ENCODE measurements around the gene ASPN.

The ASPN gene

GRCh38 chr9:92482329-92482728 lies at the start of gene ASPN:
TSS of gene ASPN (minus strand) at chr9:92482506.
- no peak for DNase-seq

GRCh38 chr9:92530893-92531292 lies 48.6 kb upstream of the ASPN start:
- DNase-seq: no peak

DNA sequence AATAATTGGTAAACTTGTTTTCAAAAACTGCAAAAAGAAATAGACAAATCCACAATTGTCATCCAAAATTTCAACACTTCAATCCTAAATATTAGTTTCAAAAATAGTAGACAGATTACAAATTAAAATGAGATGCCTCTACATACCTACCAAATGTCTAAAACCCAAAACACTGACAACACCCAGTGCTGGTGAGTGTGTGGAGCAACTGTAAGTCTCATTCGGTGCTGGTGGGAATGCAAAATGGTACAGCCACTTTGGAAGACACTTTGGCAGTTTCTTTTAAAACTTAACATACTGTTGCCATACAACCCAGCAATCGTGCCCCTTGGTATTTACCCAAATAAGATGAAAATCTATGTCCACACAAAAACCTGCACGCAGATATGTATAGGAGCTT lies 46.8 kb upstream of the ASPN start:
- no peak for DNase-seq

DNA sequence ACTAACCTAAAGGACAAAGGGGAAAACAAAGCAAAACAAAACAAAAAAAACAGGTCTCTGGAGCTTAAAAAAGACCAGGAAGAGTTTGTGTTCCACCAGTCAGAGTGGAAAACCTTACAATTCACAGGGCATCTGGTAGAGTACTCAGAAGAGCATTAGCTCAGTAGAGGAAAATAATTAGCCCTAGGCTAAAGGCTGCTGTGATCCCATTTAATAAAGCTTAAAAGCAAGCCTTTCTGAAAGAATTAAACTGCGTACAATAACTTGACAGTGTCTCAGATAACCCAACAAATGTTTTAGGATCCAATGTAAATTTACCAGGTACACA lies 46.2 kb upstream of the ASPN start:
- no peak for DNase-seq

- no peak for DNase-seq
Measured at GRCh38 chr9:92527832-92528521, 45.7 kb upstream of the ASPN start.

DNA sequence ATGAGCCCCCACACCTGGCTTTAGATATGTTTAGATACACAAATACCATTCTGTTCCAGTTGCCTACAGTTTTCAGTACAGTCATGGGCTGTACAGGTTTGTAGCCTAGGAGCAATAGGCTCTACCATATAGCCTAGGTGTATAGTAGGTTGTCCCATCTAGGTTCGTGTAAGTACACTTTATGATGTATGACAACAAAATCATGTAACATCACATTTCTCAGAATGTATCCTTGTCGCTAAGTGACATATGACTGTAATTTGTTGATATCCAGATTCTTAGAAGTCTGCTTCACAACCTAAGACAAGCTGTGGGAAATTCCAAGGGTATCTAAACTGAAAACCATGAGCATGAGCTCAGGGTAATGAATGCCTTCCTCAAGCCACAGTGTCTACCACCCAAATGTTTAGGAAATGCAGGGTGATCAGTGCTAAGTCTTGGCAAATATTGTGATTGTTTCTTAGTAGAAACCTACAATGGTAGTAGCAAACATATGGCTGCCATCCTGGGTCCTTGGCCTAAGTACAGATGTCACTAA lies 45.1 kb upstream of the ASPN start:
- DNase-seq: no peak

DNA sequence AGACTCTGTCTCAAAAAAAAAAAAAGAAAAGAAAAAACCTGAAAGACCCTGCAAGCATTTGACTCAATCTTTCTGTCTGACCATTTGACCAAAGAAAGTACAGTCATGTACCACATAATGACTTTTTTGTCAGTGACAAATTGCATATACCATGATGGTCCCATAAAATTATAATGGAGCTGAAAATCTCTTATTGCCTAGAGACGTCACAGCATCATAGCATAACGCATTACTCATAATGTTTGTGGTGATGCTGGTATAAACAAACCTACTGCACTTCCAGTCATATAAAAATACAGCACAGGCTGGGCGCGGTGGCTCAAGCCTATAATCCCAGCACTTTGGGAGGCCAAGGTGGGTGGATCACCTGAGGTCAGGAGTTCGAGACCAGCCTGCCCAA lies 43.0 kb upstream of the ASPN start:
- peak; percentile 11 for DNase-seq

DNA sequence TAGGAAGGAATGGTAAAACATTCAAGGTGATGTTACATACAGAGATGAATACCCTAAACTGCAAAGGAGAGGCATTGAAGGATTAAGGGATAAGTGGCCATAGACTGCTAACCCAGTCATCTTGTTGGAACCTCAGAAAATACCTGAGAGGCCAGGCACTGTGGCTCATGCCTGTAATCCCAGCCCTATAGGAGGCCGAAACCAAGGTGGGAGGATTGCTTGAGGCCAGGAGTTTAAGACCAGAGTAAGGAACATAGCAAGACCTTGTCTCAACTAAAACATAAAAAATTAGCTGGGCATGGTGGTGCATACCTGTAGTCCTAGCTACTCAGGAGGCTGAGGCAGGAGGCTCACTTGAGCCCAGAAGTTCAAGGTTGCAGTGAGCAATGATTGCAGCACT lies 42.6 kb upstream of the ASPN start:
- DNase-seq: no peak

DNA sequence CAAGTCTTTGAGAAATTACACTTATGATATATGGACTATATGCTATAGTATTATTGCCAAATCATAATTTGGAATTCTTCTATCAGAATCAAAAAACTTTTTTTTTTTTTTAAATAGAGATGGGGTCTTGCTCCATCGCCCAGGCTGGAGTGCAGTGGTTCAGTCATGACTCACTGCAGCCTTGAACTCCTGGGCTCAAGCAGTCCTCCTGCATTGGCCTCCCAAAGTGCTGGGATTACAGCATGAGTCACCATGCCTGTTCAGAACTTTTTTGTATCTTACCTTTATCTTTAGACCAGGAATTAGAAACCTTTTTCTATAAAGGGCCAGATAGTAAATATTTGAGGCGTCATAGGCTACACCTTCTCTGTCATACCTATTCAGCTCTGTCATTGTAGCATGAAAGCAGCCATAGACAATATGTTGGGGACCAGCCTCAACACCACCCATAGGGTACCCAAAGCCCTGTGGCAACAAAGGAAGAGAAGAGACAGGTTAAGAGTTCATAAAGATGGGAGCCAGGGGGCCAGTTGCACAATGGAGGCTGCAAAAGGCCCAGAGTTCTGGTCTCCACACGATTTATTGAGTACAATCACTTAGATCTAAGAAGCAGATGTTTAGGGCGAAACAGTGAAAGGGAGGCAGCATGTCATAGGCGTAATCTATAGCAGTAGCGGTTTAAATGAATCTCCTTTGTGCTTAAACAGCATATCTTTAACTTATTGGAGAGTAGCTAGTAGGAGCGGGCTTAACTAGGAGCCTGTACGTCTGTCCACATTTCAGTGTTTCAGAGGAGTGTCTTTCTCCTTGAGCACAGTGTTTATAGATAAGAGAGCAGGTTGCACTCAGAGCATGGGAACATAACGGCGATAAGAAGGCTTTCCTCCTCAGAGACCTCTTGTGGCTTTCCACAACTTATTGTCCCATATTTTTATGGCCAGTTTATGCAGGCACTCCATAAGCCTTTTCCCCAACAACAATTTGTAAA lies 41.0 kb upstream of the ASPN start:
- DNase-seq: no peak

DNA sequence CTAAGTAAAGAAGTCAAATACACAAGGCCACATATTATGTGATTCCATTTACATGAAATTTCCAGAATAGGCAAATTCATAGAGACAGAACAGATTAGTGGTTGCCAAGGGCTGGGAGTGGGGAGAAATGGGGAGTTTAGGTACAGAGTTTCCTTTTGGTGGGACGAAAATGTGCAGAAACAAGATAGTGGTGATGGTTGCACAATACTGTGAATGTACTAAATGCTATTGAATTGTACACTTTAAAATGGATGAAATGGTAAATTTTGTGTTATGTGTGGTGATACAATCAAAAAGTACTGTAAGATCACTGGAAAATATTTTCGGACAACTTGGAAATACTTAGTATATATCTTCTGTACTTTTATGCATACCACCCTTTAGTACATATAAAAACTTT lies 38.5 kb upstream of the ASPN start:
- no peak for DNase-seq

DNA sequence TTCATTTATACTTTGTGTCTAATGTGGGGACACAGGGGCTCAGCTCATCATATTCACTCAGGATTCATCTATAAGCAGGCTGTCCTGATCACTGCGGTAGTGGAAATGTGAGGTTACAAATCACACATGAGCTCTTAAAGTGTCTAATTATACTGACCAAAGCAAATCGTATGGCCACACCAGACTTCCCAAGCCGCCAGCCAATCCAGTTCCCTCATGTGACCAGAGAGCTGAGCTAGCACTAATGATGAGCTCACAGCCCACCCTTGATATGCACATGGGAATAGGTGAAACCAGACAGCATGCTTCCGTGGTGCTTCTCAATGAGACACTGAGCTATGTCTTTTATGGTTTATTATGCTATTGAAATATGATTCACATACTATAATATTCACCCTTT lies 35.9 kb upstream of the ASPN start:
- no peak for DNase-seq

GRCh38 chr9:92517046-92517445 lies 34.7 kb upstream of the ASPN start:
- no peak for DNase-seq

- no peak for DNase-seq
Measured at GRCh38 chr9:92516521-92516920, 34.2 kb upstream of the ASPN start.

DNA sequence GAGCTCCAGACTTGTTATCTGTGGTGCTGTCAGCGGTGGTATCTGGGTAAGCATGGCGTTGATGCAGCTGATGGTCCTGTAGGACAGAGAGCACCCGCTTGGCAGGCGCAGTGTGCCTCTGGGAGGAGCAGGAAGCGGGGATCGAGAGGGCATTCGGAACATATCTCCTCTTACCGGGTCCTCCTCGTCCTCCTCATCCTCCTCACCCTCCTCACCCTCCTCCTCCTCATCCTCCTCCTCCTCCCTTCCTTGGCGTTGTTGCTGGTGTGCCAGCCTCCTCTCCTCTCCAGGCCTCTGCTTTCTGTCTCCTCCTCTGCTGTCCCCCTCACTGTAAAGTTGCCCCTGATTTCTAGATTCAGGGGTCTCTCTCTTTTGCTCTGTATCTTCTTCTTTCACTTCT lies 32.3 kb upstream of the ASPN start:
- no peak for DNase-seq

DNA sequence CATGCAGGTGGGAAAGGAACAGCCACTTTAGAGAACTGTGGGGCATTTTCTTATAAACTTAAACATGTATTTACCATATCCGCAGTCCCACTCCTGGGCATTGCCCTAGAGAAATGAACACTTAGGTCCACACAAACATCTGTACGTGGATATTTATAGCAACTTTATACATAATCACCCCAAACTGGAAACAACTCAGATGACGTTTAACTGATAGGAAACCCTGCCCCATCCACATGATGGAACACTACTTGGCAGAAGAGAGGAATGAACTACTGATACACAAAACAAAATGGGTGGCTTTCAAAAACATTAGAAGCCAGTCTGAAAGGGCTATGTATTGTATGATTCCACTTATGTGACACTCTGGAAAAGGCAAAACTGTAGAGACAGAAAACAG lies 31.0 kb upstream of the ASPN start:
- DNase-seq: no peak

DNA sequence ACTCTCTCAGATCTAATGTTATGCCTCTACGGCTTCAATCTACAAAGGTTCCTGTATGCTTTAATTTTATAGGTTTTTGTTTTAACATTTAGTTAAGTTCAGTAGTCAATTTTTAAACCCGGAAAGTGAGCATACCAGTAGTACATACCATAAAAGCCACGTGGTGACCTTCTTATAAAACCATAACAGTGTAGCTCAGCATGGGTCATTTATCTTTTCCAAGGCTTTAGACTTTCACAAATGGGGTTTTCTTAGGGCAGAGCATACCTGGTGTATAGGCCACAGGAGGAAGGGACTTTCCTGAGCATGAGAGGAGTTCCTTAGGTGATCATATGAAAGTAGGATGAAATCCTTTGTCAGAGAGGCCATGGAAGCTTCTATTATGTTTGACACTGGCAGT lies 30.3 kb upstream of the ASPN start:
- no peak for DNase-seq

- no peak for DNase-seq
Measured at GRCh38 chr9:92510747-92511146, 28.4 kb upstream of the ASPN start.

- no peak for DNase-seq
Measured at GRCh38 chr9:92509050-92509449, 26.7 kb upstream of the ASPN start.

DNA sequence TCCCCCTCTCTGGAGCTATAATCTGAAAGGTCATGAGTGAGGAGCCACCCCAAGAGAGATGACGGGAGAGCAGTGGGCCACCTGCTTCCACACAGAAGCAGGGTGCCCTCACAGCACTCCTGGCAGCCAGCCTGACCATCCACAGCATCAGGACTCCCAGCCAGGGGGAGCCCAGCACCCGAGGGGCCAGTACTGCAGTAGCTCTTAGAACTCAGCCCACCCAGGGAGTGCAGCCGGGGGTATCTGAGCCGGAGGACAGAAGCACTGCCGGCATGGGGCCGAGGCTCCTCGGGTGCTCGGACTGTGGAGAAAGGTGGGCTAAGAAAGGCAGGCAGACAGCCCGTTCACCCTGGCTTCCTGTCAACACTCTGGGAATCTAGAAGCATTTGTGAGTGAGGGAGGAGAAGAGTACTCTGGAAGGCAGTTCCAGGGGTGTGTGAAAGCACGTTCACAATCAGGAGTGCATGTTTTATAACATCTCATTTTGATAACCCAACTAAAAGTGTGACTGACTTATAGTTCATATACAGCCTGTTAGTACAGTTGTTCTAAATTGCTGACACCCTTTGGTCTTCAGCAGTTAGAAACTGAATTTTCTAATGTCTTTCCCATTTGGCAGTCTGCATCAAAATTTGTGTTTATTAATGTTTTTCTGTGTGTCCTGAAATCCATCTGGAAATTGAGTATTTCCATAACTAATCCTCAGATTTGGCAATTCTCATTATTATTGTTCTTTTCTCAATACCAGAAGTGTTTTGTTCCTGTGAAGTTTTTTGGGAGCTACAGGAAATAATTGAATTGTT lies 25.9 kb upstream of the ASPN start:
- DNase-seq: no peak

GRCh38 chr9:92507496-92507895 lies 25.2 kb upstream of the ASPN start:
- DNase-seq: no peak

DNA sequence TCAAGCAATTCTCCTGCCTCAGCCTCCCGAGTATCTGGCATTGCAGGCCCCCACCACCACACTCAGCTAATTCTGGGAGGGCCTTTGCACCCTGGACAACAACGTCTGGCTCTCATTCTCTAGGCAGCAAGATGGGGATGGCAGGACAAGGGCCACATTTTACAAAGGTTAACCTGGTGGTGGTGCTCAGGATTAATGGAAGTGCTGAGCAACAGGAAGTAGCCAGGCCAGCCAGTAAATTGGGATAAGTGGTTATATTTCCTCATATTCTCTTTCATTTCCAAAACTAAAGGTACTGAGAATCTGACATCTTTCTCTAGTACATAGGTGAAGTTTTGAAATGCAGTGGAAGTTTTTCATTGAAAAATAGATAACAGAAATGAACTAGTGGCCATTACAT lies 24.7 kb upstream of the ASPN start:
- DNase-seq: no peak

DNA sequence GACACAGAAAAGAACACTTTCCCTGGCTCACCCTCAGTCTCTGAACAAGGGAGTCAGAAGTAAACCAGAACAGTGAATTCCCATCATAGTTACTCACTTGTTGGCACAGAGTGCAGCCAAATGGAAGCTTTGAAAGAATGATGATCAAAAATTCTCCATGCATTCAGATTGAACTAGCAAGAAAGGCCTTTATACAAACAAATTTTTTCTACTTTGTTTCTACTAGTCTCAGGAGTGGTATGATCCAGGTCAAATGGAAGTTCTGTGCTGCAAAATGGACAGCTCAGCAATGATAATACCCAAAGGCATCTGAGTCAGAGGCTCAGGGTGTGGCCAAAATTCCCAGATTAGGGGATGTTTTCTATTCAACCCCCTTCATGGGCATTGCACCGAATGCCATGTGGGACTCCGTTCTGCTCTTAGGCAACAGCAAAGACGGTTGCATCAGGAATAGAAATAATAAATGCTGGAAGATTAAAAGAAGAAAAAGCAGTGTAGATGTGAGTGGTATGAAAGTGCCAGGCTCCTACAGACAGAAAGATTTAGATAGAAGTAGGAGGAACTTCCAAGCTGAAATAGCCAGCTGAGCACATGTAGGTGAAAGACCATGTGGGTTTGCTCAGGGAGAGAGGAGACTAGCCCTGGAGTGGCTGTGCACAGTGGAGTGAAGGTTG lies 24.0 kb upstream of the ASPN start:
- peak; percentile 95 for DNase-seq

- DNase-seq: peak; percentile 11
Measured at GRCh38 chr9:92504881-92505280, 22.6 kb upstream of the ASPN start.

All from EL (cell line).